Spleen (tissue), 11 donors: ENCODE results near the gene NDUFB8. TPM values are rescaled to one million over a fixed set of nuclear protein-coding genes. Genes with fewer than 3 reads are reported as not detected.

ENCODE experiments used
- DNase-seq: peaks from one replicate; pipeline ENCODE4 v3.0.0-alpha.2; 2020
- H3K27ac ChIP-seq, 8 donors: fragments of 200-600 bp; sonication (generic) in 7 of 8; 1 replicate in 4 of 8; 2 replicates in 4 of 8; pipeline versions ENCODE4 v1.5.0 to v1.8.0; 2016 to 2021; ENCODE audit warnings: inconsistent platforms in 4 of 8, mild to moderate bottlenecking in 4 of 8, moderate library complexity in 1 of 8
- H3K27me3 ChIP-seq, 7 donors: fragments of 200-600 bp; sonication (generic) in 6 of 7; replicated peaks in 1 of 7; 1 replicate in 4 of 7; 2 replicates in 3 of 7; pipeline versions ENCODE4 v1.5.0 to v1.8.0; 2016 to 2021; ENCODE audit warnings: inconsistent platforms in 3 of 7, mild to moderate bottlenecking in 1 of 7
- H3K36me3 ChIP-seq, 6 donors: fragments of 200-600 bp; sonication (generic) in 5 of 6; 1 replicate in 4 of 6; 2 replicates in 2 of 6; pipeline versions ENCODE4 v1.5.0 to v1.8.0; 2016 to 2021; ENCODE audit warnings: inconsistent platforms in 2 of 6
- H3K4me1 ChIP-seq, 6 donors: fragments of 200-600 bp; sonication (generic) in 5 of 6; 1 replicate in 3 of 6; 2 replicates in 3 of 6; pipeline versions ENCODE4 v1.5.0 to v1.8.0; 2016 to 2021; ENCODE audit warnings: inconsistent platforms in 3 of 6
- H3K4me3 ChIP-seq, 8 donors: fragments of 200-600 bp; sonication (generic) in 7 of 8; 1 replicate in 4 of 8; 2 replicates in 4 of 8; pipeline versions ENCODE4 v1.5.0 to v1.8.0; 2016 to 2021; ENCODE audit warnings: inconsistent platforms in 4 of 8, mild to moderate bottlenecking in 4 of 8, moderate library complexity in 2 of 8
- H3K9me3 ChIP-seq, 8 donors: fragments of 200-600 bp; sonication (generic) in 7 of 8; 1 replicate in 4 of 8; 2 replicates in 4 of 8; pipeline versions ENCODE4 v1.5.0 to v1.8.0; 2016 to 2021; ENCODE audit warnings: inconsistent platforms in 4 of 8
- POLR2A ChIP-seq, 3 donors: fragments of 450-650 bp; IDR thresholded peaks; one replicate each; pipeline ENCODE4 v1.5.1; 2017; ENCODE audit warnings: antibody characterized with exemption in 3 of 3, mild to moderate bottlenecking in 1 of 3
- POLR2AphosphoS5 ChIP-seq, 3 donors: sonication (generic); formaldehyde crosslinking; IDR thresholded peaks; one replicate each; pipeline ENCODE4 v1.5.1; 2017; ENCODE audit warnings: antibody characterized with exemption in 3 of 3
- WGBS, 5 donors: extraction: QIAGEN DNeasy Blood & Tissue Kit in 3 of 5; methylation state at CpG; one replicate each; pipeline versions ENCODE4 v1.1.5 to v1.1.7; 2013 to 2018; 5-methylcytosine and 5-hydroxymethylcytosine counted together
- intact Hi-C: fragments of 100-400 bp; cut with DNase I; formaldehyde crosslinking; loops from one replicate; pipeline ENCODE4 v1.15.0; 2023; ENCODE audit warnings: low total_unique reads
- polyA plus RNA-seq, 3 donors: library from polyadenylated mRNA; stranded (reverse); fragments of 200-250 nt; gene quantifications; one replicate each; pipeline ENCODE4 v1.2.1, GENCODE V29; 2013
- total RNA-seq, 7 donors: library from RNA; depleted of rRNA in 3 of 7; stranded (reverse); fragments of >200 nt in 3 of 7; fragmentation: NEBNext Ultra II Directional in 4 of 7; extraction: Animal tissue kit (Norgen Biotek cat#: 25700) in 4 of 7; gene quantifications; one replicate each; pipeline versions ENCODE4 v1.1.0 to v1.2.1, GENCODE V29; 2016 to 2021
- TF ChIP-seq, protein P1 (sequence below), 11 experiments: fragments of 200-600 bp in 7 of 11; fragments of 450-650 bp in 4 of 11; sonication (generic) in 4 of 11; IDR thresholded peaks in 8 of 11; conservative IDR thresholded peaks in 3 of 11; 1 replicate in 7 of 11; 2 replicates in 4 of 11; pipeline versions ENCODE4 v1.4.0 to v1.8.0; 2016 to 2021; ENCODE audit warnings: antibody characterized with exemption in 11 of 11, inconsistent platforms in 4 of 11, mild to moderate bottlenecking in 1 of 11
- donor health status: healthy with polysubstance abuse.
- donor health status: DM: no; HTN: no; CAD: no; lungs with moderate emphysema.
- donor health status: DM: no; HTN: no; CAD: no.
- donor health status: Bipolar disorder and iron deficiency.
- donor health status: healthy.
- donor health status: DM: no; HTN: no; CAD: no.
- donor health status: DM: yes; HTN: yes; CAD: no.

Gene NDUFB8
- total and polyA plus RNA-seq, 10 donors: 96.2 to 261 (median 135) TPM

DNA sequence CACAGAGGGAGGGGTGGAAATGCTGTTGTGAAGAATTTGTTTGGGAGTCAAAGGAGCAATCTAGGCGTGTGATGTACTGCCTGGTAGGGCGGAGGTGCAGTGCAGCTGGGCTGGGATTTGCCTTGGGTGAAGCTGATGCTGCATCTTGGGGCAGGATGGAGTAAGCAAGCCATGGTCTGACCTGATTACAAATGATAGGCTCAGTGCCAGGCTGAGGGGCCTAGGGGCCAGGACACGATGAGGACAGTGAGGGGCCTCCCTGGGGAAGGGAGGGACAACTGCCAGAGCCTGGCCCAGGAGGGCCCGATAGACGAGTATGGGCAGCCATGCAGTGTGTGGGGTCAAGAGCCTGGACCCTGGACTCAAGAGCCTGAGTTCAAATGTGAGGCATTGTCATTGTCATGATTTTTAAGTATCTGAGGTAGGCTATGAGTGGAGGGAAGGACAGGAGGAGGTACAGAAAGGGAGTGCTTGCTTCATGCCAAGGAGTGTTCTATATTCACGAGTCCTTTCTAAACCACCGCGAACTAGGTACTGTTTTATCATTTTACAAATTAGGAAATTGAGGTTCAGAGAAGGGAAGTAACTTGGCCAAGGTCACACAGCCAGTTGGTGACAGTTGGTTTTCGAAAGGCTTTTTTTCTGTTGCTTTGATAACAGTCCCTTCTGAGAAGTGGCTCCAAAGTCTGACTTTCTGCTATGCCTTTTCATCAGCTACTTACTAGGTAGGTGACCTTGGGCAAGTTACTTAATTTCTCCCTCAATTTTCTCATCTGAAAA lies 35.7 kb upstream of the NDUFB8 start:
- H3K4me3 ChIP-seq: no peak overlapping the region
- intact Hi-C loops: loop anchor here (10.0 kb wide), 1 partner anchor 309 kb away; no protein-coding TSS in a partner anchor
- H3K9me3 ChIP-seq: no peaks in the 10 kb centered on the region
- H3K36me3 ChIP-seq: peaks cover 0 to 6% (median 0%) of the 10 kb centered on the region in 6 donors
- peaks cover 0 to 96% (median 34%) of the 10 kb centered on the region in 7 donors for H3K27me3 ChIP-seq
- TF ChIP-seq, protein P1, sequence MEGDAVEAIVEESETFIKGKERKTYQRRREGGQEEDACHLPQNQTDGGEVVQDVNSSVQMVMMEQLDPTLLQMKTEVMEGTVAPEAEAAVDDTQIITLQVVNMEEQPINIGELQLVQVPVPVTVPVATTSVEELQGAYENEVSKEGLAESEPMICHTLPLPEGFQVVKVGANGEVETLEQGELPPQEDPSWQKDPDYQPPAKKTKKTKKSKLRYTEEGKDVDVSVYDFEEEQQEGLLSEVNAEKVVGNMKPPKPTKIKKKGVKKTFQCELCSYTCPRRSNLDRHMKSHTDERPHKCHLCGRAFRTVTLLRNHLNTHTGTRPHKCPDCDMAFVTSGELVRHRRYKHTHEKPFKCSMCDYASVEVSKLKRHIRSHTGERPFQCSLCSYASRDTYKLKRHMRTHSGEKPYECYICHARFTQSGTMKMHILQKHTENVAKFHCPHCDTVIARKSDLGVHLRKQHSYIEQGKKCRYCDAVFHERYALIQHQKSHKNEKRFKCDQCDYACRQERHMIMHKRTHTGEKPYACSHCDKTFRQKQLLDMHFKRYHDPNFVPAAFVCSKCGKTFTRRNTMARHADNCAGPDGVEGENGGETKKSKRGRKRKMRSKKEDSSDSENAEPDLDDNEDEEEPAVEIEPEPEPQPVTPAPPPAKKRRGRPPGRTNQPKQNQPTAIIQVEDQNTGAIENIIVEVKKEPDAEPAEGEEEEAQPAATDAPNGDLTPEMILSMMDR (IDR thresholded peaks at IDR 0.05 in 8 of 11, conservative IDR thresholded peaks at IDR 0.05 in 3 of 11): no peak
- TF ChIP-seq POLR2AphosphoS5 (IDR thresholded peaks at IDR 0.05) (no peak), POLR2A (IDR thresholded peaks at IDR 0.05) (no peak)
- no peak for DNase-seq
- H3K4me1 ChIP-seq: peaks cover 0 to 21% (median 13%) of the 10 kb centered on the region in 6 donors
- no peak overlapping the region for H3K27ac ChIP-seq
- 58 to 78% (median 65%) methylated on average over 9 of the region's 9 CpGs for WGBS, 5 donors

DNA sequence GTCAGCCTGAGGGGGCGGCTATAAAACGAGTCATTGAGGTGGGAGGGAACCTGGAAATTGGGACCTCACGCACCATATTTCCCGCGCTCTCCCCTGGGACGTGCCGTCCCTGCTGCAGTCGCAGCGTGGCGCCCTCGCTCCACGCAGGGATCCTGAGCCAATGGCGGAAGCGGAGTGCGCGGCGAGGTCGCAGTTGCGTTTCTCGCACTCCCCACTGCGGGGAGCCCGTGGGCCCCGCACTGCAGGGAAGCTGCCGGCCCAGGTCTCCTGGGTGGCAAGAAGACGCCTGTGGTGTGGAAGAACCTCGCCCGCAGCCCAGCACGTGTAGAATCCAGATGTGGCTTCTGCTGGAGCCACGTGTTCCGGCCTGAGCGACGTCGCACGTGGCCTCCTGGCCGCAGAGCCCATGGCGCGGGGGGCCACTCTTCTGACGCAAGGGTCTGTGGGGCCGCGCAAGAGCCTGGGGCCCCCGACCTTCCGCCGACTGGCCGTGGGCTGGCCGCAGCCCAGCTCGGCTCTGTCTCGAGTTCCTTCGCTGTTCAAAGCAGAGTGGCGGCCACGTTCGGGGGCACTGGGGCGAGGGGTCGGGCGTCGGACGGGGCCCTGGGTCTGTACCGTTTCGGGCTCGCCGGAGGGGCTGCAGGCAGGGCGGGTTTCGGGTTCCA lies 32.5 kb upstream of the NDUFB8 start:
- H3K4me1 ChIP-seq: peaks cover 0 to 21% (median 13%) of the 10 kb centered on the region in 6 donors
- TF ChIP-seq POLR2AphosphoS5 (IDR thresholded peaks at IDR 0.05): peak; percentile 70 to 88 (median 73)
- TF ChIP-seq POLR2A (IDR thresholded peaks at IDR 0.05): no peak
- TF ChIP-seq, protein P1 (IDR thresholded peaks at IDR 0.05 in 8 of 11, conservative IDR thresholded peaks at IDR 0.05 in 3 of 11): peak; percentile 48 to 91 (median 79)
- H3K27me3 ChIP-seq: peaks cover 0 to 64% (median 23%) of the 10 kb centered on the region in 7 donors
- no peaks in the 10 kb centered on the region for H3K9me3 ChIP-seq
- no peak overlapping the region for H3K27ac ChIP-seq
- peak overlapping the region in 4 of 8 donors; percentile 10 to 58 (median 22) for H3K4me3 ChIP-seq
- intact Hi-C loops: loop anchor here (10.0 kb wide), 1 partner anchor 313 kb away; no protein-coding TSS in a partner anchor
- peak; percentile 90 for DNase-seq
- 5 to 12% (median 9%) methylated on average over 17 to 62 of the region's 62 CpGs for whole genome bisulfite sequencing, 5 donors
- peaks cover 0 to 33% (median 0%) of the 10 kb centered on the region in 6 donors for H3K36me3 ChIP-seq

- no peak for DNase-seq
- no peak for TF ChIP-seq POLR2AphosphoS5 (IDR thresholded peaks at IDR 0.05)
- TF ChIP-seq, protein P1 (IDR thresholded peaks at IDR 0.05 in 8 of 11, conservative IDR thresholded peaks at IDR 0.05 in 3 of 11): no peak
- TF ChIP-seq POLR2A (IDR thresholded peaks at IDR 0.05): no peak
- peaks cover 0 to 21% (median 13%) of the 10 kb centered on the region in 6 donors for H3K4me1 ChIP-seq
- 62 to 79% (median 69%) methylated on average over 2 of the region's 2 CpGs for WGBS, 5 donors
- H3K36me3 ChIP-seq: peaks cover 0 to 44% (median 0%) of the 10 kb centered on the region in 6 donors
- intact Hi-C loops: loop anchor here (10.0 kb wide), 1 partner anchor 314 kb away; no protein-coding TSS in a partner anchor
- H3K9me3 ChIP-seq: no peaks in the 10 kb centered on the region
- no peak overlapping the region for H3K4me3 ChIP-seq
- H3K27ac ChIP-seq: no peak overlapping the region
- peaks cover 0 to 52% (median 23%) of the 10 kb centered on the region in 7 donors for H3K27me3 ChIP-seq
These were observed 31.3 kb upstream of the NDUFB8 start for GRCh38 chr10:100561005-100561404.
